Stimulated activated CD8-positive, alpha-beta memory T cell treated with anti-CD3 and anti-CD28 coated beads, Interleukin-15, amount 100 ng/mL, for 4 hours (primary cell): ENCODE data around the gene TMEM107.

Experiments used
- DNase-seq, 2 donors: peaks; one replicate each; pipeline ENCODE4 v3.0.0-alpha.2; 2020; ENCODE audit warnings: low read depth in 2 of 2

The TMEM107 gene

DNA sequence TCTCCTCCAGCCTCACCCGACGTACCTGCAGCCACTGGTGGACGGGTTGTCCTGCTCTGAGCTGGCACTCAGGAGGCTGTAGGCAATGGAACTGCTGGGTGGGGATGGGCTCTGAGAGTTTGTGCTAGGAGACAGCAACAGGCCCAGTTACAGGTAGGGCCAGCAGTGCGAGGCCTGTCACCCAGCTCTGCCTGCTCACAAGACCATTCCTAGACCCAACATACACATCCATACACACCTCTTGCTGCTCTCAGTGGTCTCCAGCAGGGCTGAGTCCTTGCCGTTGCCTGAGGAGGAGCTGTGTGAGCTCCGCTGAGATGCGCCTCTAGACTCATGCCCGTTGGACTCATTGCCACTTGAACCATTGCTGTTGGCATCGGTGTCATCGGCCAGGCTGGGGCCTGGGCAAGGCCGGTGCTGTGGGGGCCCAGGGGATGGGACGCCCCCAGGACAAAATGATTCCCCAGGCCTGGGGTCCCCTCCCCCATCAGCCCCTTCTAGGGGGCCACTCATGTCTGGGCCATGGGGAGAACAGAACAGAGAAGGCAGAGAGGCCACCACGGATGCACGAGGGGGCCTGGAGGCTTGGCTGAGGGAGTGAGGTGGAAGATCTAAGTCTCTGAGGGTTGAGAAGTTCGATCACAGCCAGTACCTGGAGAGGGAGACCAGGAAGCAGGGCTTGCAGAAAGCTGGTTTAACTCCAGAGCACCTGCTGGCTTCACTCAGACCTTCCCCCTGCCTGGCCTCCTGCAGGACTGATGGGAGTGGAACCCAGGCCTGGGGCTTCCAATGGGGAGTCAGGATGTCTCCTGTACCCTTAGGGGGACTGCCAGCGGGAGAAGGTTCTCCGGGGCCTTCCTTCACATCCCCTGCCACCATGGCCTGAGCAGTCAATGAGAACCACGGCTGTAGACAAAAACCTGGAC, 25.7 kb downstream of the TMEM107 start:
- DNase-seq = no peak

GRCh38 chr17:8149419-8150193, 26.6 kb downstream of the TMEM107 start:
- no peak for DNase-seq

DNA sequence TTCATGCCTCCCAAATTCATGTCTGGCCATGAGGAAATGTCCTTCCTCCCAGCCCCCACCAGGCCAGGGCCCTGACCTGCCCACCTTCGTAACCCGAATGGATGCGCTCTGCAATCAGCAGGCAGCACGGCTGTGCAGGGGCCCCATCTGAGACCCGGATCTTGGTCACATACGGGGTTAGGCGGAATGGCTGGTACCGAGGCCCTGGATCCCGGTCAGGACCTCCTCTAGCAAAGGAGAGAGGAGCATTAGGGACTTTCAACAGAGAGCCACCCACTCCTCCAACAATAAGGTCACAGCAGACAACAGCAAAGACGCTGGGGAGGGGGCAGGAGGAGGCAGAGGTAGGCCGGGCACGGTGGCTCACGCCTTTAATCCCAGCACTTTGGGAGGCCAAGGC, 27.6 kb downstream of the TMEM107 start:
- DNase-seq = no peak

DNA sequence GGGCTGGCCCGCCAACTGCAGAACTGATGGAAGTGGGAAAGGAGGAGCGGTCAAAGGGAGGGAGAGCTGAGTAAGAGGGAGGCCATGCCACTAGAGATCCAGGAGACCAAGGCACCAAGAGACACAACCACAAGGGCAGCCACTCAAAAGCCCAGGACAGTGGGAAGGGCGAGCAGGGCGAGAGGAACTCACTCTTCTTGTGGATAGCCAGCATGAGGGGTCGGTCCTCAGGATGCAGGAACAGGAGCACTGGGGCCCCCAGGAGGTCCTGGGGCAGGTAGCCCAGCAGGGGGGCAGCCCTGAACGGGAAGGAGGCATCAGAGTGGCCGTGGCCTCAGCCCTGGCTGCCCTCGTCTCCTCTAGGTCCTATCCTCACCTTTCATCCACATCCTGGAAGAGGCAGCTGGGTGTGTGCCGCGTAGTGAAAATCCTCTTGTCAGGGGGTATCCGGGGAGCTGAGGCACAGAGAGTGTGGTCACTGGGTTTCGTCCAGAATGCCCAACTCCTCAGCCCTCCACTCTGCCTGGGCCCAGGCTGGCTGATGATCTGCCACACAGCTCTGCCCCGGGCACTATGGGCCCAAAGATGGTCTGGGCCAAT, 28.3 kb downstream of the TMEM107 start:
- no peak for DNase-seq

- no peak for DNase-seq
Observed at GRCh38 chr17:8147141-8147804, 28.9 kb downstream of the TMEM107 start.

- DNase-seq = no peak
Observed at GRCh38 chr17:8146381-8147140, 29.6 kb downstream of the TMEM107 start.

DNA sequence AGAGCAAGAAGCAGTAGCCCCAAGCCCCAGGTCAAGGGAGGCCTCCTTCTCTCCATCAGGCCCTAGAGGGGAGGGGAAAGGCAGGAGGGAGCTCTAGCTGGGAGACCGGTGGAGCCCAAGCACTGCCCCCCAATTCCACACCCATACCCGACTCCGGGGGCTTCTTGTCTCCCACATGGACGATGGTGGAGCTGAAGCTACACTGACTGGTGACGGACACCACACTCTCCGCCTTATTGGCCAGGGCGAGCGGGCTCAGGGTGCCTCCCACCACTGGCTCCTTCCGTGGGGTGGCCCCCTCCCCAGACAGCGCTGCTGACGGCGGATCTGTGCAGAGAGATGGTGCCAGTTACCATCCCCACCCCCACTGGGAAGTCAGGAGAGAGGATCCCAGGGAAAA, 30.4 kb downstream of the TMEM107 start:
- DNase-seq = no peak

DNA sequence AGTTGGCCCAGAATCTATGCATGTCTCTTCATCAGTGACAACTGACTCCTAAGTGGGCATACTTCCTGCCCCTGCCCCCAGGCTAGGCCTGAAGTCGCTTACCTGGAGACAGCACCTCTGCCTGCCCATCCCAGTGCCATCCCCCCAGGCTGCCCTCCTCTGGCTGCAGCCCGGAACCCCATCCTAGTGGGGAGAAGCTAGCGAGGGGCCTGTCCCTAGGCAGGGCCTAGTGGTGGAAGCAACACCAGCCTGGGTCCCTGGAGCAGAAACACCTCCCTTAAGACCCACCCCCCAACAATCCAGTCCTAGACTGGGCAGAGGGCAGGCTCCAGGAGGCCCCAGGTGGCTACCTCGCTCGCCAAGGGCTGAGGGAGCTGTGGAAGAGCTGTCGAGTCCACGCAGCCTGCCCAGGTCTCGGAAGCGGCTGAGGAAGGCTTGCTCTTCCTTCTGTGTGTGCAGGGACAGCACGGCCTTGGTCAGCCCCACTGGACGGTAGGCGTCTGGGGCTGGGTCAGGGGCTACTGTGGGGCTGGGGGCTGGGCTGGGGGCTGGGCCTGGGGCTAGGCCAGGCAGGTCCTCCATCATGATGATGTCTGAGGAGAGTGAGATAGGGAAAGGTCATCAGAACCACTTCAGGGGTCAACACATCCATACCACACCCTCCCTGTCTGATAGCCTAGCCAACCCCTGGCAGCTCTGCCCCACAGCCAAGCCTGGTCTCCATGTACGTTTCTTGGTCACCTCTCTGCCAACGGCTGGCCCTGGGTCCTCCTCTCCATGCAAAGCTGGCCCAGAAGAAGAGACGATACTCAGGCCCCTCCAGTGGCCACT, 31.6 kb downstream of the TMEM107 start:
- DNase-seq = no peak

- no peak for DNase-seq
Observed at GRCh38 chr17:8143581-8144400, 32.4 kb downstream of the TMEM107 start.

- no peak for DNase-seq
Observed at GRCh38 chr17:8142887-8143580, 33.1 kb downstream of the TMEM107 start.

GRCh38 chr17:8142158-8142886, 33.9 kb downstream of the TMEM107 start:
- no peak for DNase-seq

DNA sequence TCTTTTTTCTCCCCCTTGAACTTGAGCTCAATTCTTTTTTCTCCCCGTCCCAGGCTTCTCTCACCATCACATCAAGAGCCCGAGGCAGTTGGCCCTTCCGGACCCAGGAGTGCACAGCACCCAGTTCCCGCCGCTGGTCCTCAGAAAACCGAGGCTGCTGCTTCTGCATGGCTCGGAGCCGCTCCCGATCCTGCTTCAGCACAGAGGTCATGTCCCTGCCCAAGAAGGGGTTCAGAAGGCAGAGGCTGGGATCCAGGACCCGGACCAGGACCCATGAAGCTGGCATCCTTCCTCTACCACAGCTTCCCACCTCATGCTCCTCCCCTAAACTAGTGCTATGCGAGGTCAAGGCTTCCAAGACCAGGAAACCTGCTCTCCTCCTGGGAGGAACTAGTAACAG, 34.4 kb downstream of the TMEM107 start:
- no peak for DNase-seq

- DNase-seq = no peak
Observed at GRCh38 chr17:8141045-8141444, 35.1 kb downstream of the TMEM107 start.

DNA sequence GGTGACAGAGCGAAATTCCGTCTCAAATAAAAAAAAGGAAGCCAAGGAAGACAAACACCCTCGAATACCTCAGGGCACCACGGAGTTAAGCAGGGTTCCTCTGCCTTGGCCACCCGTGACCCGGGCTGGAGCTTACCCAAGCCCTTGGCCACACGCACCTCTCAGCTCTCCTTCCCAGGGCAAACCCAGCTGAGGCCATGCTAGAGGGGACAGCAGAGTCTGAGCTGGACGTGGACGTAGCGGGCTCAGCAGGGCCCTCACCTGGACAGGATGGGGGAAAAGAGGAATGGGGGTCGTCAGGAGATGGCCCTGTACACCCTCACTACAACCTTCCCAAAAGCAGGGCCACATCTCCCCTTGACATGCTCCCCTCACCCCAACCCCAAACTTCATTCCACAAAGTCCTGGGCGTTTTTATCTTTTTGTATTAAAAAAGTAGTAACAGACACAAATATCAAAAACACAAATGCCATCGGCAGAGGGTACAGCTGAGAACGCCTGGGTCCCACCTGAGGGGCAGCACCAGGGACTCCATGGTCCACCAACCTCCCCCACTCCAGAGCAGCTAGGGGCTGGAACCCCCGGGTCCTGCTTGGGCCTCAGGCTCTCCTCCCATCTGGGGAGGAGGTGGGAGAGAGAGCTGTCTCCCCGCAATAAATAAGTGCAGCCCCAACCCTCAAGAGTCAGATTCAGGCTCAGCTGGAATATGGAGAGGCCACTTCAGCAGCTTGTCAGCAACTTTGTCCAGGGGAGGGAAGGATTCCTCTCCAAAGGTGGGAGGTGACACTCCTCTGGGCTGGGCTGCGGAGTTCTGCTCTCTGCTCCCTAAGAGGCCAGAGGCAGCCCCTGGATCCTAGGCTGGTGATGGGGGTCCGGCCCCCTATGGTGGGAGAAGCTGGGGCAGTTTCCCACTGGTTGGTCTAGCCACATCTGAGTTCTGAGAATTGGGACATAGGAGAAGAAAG, 35.8 kb downstream of the TMEM107 start:
- no peak for DNase-seq

DNA sequence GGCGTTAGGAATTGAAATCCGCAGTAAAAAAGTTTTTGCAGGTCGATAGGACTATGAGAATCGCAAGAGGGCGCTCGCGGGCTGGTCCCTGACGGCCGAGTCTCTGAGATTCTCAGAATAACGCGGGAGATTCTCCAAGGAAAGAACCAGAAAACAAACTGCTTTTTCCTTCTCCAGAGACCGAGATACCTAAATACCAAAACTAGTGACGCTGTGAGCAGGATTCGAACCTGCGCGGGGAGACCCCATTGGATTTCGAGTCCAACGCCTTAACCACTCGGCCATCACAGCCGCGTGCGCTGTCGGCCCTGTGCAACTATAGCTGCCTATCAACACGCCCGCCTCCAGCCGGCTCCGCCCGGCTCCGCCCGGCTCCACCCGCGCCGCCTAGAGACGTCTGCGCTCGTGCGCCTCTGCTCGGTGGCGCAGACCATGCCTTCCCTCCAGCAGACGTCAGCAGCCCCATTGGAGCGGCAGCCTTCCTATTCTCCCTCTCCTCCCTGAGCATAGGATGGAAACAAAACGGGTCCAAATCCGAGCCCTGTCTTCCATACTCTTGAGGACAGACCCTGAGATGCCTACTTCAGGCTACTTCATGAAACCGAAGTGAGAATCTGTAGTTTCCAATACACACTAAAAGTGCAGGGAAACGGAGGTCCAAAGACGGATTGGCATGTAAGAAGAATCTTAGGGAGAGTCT, 37.4 kb downstream of the TMEM107 start:
- DNase-seq = peak; percentile 89 to 90

GRCh38 chr17:8138374-8138671, 37.9 kb downstream of the TMEM107 start:
- no peak for DNase-seq
